HL-60/S4 (cell line): ENCODE data around the gene WNT10A.

Source experiments
- in situ Hi-C: fragments of 300-500 bp; cut with MboI; formaldehyde crosslinking; loops from 2 replicates; pipeline ENCODE4 v1.14.3; 2022; ENCODE audit warnings: low sequenced_read_pairs

WNT10A gene

GRCh38 chr2:218876562-218877219, 4.0 kb upstream of the WNT10A start:
- in situ Hi-C loops: no loop called here

- in situ Hi-C loops: no loop called here
Observed at GRCh38 chr2:218877331-218877730, 3.3 kb upstream of the WNT10A start.

GRCh38 chr2:218877891-218878290, 2.8 kb upstream of the WNT10A start:
- in situ Hi-C loops: no loop called here

GRCh38 chr2:218878486-218878885, 2.2 kb upstream of the WNT10A start:
- in situ Hi-C loops: no loop called here

- in situ Hi-C loops: no loop called here
Observed at GRCh38 chr2:218878926-218879761, 1.5 kb upstream of the WNT10A start.

- in situ Hi-C loops: no loop called here
Observed at GRCh38 chr2:218879776-218880101, 913 bp upstream of the WNT10A start.

- in situ Hi-C loops: no loop called here
Observed at GRCh38 chr2:218880859-218881594, 375 bp downstream of the WNT10A start.

GRCh38 chr2:218881744-218882460, 1.2 kb downstream of the WNT10A start:
- in situ Hi-C loops: no loop called here

GRCh38 chr2:218882461-218882816, 1.8 kb downstream of the WNT10A start:
- in situ Hi-C loops: no loop called here

GRCh38 chr2:218882866-218883366, 2.3 kb downstream of the WNT10A start:
- in situ Hi-C loops: no loop called here

- in situ Hi-C loops: no loop called here
Observed at GRCh38 chr2:218883491-218884490, 3.1 kb downstream of the WNT10A start.

- in situ Hi-C loops: no loop called here
Observed at GRCh38 chr2:218884519-218884918, 3.9 kb downstream of the WNT10A start.

GRCh38 chr2:218885981-218886947, 5.6 kb downstream of the WNT10A start:
- in situ Hi-C loops: no loop called here

GRCh38 chr2:218887079-218887478, 6.4 kb downstream of the WNT10A start:
- in situ Hi-C loops: no loop called here

- in situ Hi-C loops: no loop called here
Observed at GRCh38 chr2:218888341-218888740, 7.7 kb downstream of the WNT10A start.

- in situ Hi-C loops: no loop called here
Observed at GRCh38 chr2:218889937-218890336, 9.3 kb downstream of the WNT10A start.

- in situ Hi-C loops: no loop called here
Observed at GRCh38 chr2:218890369-218890768, 9.7 kb downstream of the WNT10A start.

GRCh38 chr2:218891275-218892135, 10.9 kb downstream of the WNT10A start:
- in situ Hi-C loops: no loop called here
